ENCODE results near the gene IRF2. TPM values are rescaled to one million over a fixed set of nuclear protein-coding genes. Genes with fewer than 3 reads are reported as not detected.

The IRF2 gene
- total RNA-seq, result 27.3 and 37.5 TPM in 2 replicates

GRCh38 chr4:184474263-184475095 lies at the start of gene IRF2:
Gene IRF2 (minus strand): TSS chr4:184474550. CDS start chr4:184429064, 45,486 bp downstream.

Small RNA genes within 50 kb of the gene (small RNA-seq; reads per million reads assigned to genes)
- not detected for gene RF00152

Other genes starting within 250 kb of the IRF2 start
- gene CASP3, start 174.9 kb upstream of the IRF2 start, total RNA-seq, result 32.1 and 39.1 TPM in 2 replicates
- 10.7 and 12.7 TPM in 2 replicates for gene PRIMPOL, start 175.2 kb upstream of the IRF2 start, total RNA-seq

All from hair follicle dermal papilla cell (primary cell).